Activated CD4-positive, alpha-beta T cell treated with anti-CD3 and anti-CD28 coated beads, Interleukin-2, amount 50 U/mL, for 1 hour (primary cell): ENCODE results near the gene CXorf65.

Source experiments
- DNase-seq: peaks from one replicate; pipeline ENCODE4 v3.0.0-alpha.2; 2020

The CXorf65 gene

GRCh38 chrX:71057848-71058530 lies 48.6 kb downstream of the CXorf65 start:
- no peak for DNase-seq

DNA sequence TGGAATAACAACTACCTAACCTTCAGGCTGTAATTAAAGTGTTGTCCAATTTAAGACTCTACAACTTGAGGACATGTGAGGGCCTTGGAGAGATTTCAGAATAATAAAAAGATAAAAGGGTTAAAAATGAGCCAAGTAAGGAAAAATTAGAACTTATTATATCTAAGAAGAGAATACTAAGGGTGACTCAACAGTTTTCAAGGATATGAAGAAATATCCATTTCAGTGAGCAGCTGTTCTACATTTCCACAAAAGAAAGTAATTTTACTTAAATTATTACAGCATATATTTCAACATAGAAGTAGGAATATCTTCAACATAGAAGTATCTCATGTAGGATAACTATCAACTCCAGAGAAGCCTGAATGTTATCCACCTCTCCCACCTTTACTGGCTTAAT lies 49.7 kb downstream of the CXorf65 start:
- DNase-seq = no peak
